A673 (cell line): ENCODE measurements around the gene ST7.

ENCODE experiments used
- EZH2 ChIP-seq: fragments of 200-600 bp; sonication (generic); IDR thresholded peaks from 2 replicates; pipeline ENCODE4 v1.6.1; 2017; ENCODE audit warnings: borderline replicate concordance, low read depth, mild to moderate bottlenecking, mixed read lengths, antibody characterized with exemption, low read length; ENCODE audit not compliant: poor library complexity, severe bottlenecking
- TF ChIP-seq, protein P1 (sequence below): fragments of 300-800, 200-600 bp; sonication (generic); conservative IDR thresholded peaks from 2 replicates; pipeline ENCODE4 v1.5.1; 2017; ENCODE audit warnings: low read depth, mild to moderate bottlenecking, antibody characterized with exemption, low read length, moderate library complexity, mixed read lengths

DNA sequence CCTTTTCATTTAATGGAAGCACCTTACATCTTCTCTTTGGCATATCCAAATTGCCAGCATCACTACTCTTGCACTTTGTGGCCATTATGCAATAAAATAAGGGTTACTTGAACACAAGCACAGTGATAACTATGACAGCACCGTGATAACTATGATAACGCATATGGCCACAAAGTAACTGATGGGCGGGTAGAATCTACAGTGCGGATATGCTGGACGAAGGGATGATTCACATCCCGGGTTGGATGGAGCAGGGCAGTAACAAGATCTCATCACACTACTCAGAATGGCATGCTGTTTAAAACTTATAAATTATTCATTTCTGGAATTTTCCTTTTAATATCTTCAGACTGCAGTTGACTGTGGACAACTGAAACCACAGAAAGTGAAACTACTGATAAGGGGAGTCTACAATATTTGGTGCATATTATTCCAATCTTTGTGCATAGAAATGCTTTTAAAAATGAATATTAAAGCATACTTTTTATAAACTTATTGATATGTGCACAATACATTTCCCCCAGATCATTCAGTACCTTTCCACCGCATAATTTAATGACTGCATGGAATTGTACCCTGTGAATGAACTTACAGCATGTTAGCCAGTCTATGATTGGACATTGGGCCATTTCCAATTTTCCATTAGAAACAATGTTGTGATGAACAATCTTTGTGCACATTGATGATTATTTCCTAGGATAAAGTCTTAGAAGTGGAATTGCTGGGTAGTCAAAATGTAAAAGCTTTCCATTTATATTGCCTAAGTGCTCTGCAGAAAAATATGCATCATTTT, 233.1 kb downstream of the ST7 start:
- TF ChIP-seq EZH2: no peak
- TF ChIP-seq, protein P1, sequence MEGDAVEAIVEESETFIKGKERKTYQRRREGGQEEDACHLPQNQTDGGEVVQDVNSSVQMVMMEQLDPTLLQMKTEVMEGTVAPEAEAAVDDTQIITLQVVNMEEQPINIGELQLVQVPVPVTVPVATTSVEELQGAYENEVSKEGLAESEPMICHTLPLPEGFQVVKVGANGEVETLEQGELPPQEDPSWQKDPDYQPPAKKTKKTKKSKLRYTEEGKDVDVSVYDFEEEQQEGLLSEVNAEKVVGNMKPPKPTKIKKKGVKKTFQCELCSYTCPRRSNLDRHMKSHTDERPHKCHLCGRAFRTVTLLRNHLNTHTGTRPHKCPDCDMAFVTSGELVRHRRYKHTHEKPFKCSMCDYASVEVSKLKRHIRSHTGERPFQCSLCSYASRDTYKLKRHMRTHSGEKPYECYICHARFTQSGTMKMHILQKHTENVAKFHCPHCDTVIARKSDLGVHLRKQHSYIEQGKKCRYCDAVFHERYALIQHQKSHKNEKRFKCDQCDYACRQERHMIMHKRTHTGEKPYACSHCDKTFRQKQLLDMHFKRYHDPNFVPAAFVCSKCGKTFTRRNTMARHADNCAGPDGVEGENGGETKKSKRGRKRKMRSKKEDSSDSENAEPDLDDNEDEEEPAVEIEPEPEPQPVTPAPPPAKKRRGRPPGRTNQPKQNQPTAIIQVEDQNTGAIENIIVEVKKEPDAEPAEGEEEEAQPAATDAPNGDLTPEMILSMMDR: no peak
